HEK293 (cell line): ENCODE results near the gene ARHGAP4.

Experiments
- CTCF ChIA-PET: fragments of 350-600 bp; formaldehyde crosslinking; extraction: SDS; loops from one replicate; lab custom pipeline; 2021; ENCODE audit warnings: antibody characterized with exemption; lab: Yijun Ruan, JAX
- POLR2A ChIA-PET: fragments of 300-600 bp; formaldehyde crosslinking; extraction: SDS; loops from one replicate; lab custom pipeline; 2020; ENCODE audit warnings: antibody characterized with exemption, inconsistent platforms; lab: Yijun Ruan, JAX
- H3K27ac ChIP-seq: fragments of 200-500 bp; sonication (Bioruptor generic); 2 replicates; pipeline ENCODE4 v1.5.1; 2014; ENCODE audit warnings: low read depth, low read length, control low read depth, inconsistent platforms; ENCODE audit errors: extremely low read depth
- H3K36me3 ChIP-seq, 2 experiments: fragments of 200-500 bp in 1 of 2; sonication (Bioruptor generic) in 1 of 2; 1 replicate in 1 of 2; 2 replicates in 1 of 2; pipeline ENCODE4 v1.5.1; 2014 to 2017; ENCODE audit warnings: inconsistent platforms in 2 of 2, low read length in 2 of 2; ENCODE audit not compliant: control insufficient read depth in 2 of 2, insufficient read depth in 1 of 2
- H3K4me1 ChIP-seq: fragments of 200-500 bp; sonication (Bioruptor generic); 2 replicates; pipeline ENCODE4 v1.5.1; 2014; ENCODE audit warnings: mild to moderate bottlenecking, low read length, inconsistent platforms; ENCODE audit not compliant: control insufficient read depth, insufficient read depth
- H3K4me3 ChIP-seq: 2 replicates; pipeline ENCODE4 v1.5.1; 2011; ENCODE audit warnings: low read depth, mild to moderate bottlenecking, control low read depth, low read length, moderate library complexity
- H3K9me3 ChIP-seq: fragments of 200-500 bp; sonication (Bioruptor generic); 2 replicates; pipeline ENCODE4 v1.5.1; 2014; ENCODE audit warnings: low read depth, low read length, inconsistent platforms; ENCODE audit not compliant: control insufficient read depth, insufficient read depth
- FEZF1 ChIP-seq: fragments of 450-650 bp; formaldehyde crosslinking; IDR thresholded peaks from 2 replicates; pipeline ENCODE4 v1.5.1; 2016; ENCODE audit warnings: missing biosample characterization, missing genetic modification characterization
- INSM2 ChIP-seq: fragments of 450-650 bp; formaldehyde crosslinking; IDR thresholded peaks from 2 replicates; pipeline ENCODE4 v1.5.1; 2016; ENCODE audit warnings: missing biosample characterization, missing genetic modification characterization
- PRDM4 ChIP-seq: fragments of 450-650 bp; formaldehyde crosslinking; IDR thresholded peaks from 2 replicates; pipeline ENCODE4 v1.5.1; 2017; ENCODE audit warnings: missing biosample characterization, missing genetic modification characterization
- ZBTB20 ChIP-seq: fragments of 450-650 bp; formaldehyde crosslinking; IDR thresholded peaks from 2 replicates; pipeline ENCODE4 v1.5.1; 2016; ENCODE audit warnings: missing biosample characterization, missing genetic modification characterization
- ZBTB8A ChIP-seq: fragments of 450-650 bp; formaldehyde crosslinking; IDR thresholded peaks from 2 replicates; pipeline ENCODE4 v1.5.1; 2016; ENCODE audit warnings: missing biosample characterization, missing genetic modification characterization
- ZNF169 ChIP-seq: fragments of 450-650 bp; formaldehyde crosslinking; IDR thresholded peaks from 2 replicates; pipeline ENCODE4 v1.5.1; 2016; ENCODE audit warnings: missing biosample characterization, missing genetic modification characterization
- ZNF202 ChIP-seq: fragments of 450-650 bp; formaldehyde crosslinking; IDR thresholded peaks from 2 replicates; pipeline ENCODE4 v1.5.1; 2016; ENCODE audit warnings: missing biosample characterization, missing genetic modification characterization, borderline replicate concordance
- ZNF302 ChIP-seq: fragments of 450-650 bp; formaldehyde crosslinking; IDR thresholded peaks from 2 replicates; pipeline ENCODE4 v1.5.1; 2016; ENCODE audit warnings: missing biosample characterization, missing genetic modification characterization, low read depth
- ZNF391 ChIP-seq: fragments of 450-650 bp; formaldehyde crosslinking; IDR thresholded peaks from 2 replicates; pipeline ENCODE4 v1.5.1; 2016; ENCODE audit warnings: low read depth, missing biosample characterization, missing genetic modification characterization, borderline replicate concordance
- ZNF433 ChIP-seq: fragments of 450-650 bp; formaldehyde crosslinking; IDR thresholded peaks from 2 replicates; pipeline ENCODE4 v1.5.1; 2016; ENCODE audit warnings: missing biosample characterization, missing genetic modification characterization, low read depth
- ZNF473 ChIP-seq: fragments of 450-650 bp; formaldehyde crosslinking; IDR thresholded peaks from 2 replicates; pipeline ENCODE4 v1.5.1; 2017; ENCODE audit warnings: missing biosample characterization, missing genetic modification characterization
- ZNF544 ChIP-seq: fragments of 450-650 bp; formaldehyde crosslinking; IDR thresholded peaks from 2 replicates; pipeline ENCODE4 v1.5.0; 2017; ENCODE audit warnings: missing biosample characterization, missing genetic modification characterization
- ZNF548 ChIP-seq: fragments of 450-650 bp; formaldehyde crosslinking; IDR thresholded peaks from 2 replicates; pipeline ENCODE4 v1.5.1; 2016; ENCODE audit warnings: missing biosample characterization, missing genetic modification characterization
- ZNF561 ChIP-seq: fragments of 450-650 bp; IDR thresholded peaks from 2 replicates; pipeline ENCODE4 v1.5.1; 2018; ENCODE audit warnings: missing biosample characterization, missing genetic modification characterization, borderline replicate concordance
- ZNF571 ChIP-seq: fragments of 450-650 bp; formaldehyde crosslinking; IDR thresholded peaks from 2 replicates; pipeline ENCODE4 v1.5.0; 2017; ENCODE audit warnings: missing biosample characterization, missing genetic modification characterization
- ZNF623 ChIP-seq: fragments of 450-650 bp; formaldehyde crosslinking; IDR thresholded peaks from 2 replicates; pipeline ENCODE4 v1.5.1; 2016; ENCODE audit warnings: missing biosample characterization, missing genetic modification characterization
- ZNF654 ChIP-seq: fragments of 450-650 bp; formaldehyde crosslinking; IDR thresholded peaks from 2 replicates; pipeline ENCODE4 v1.5.1; 2016; ENCODE audit warnings: low read depth, missing biosample characterization, missing genetic modification characterization
- ZNF791 ChIP-seq: fragments of 450-650 bp; formaldehyde crosslinking; IDR thresholded peaks from 2 replicates; pipeline ENCODE4 v1.5.1; 2016; ENCODE audit warnings: missing biosample characterization, missing genetic modification characterization

The ARHGAP4 gene

GRCh38 chrX:153908219-153908860 lies 17.7 kb downstream of the ARHGAP4 start:
- Histone ChIP-seq H3K36me3 (no peaks in the 10 kb centered on the region), H3K4me1 (no peaks in the 10 kb centered on the region), H3K4me3 (no peak overlapping the region), H3K9me3 (no peaks in the 10 kb centered on the region), H3K27ac (no peak overlapping the region)
- TF ChIP-seq ZNF623 (tag by site-specific recombination): no peak
- TF ChIP-seq ZNF544 (tag by site-specific recombination): no peak
- TF ChIP-seq ZNF473 (tag by site-specific recombination): no peak
- TF ChIP-seq ZNF571 (tag by site-specific recombination): no peak
- TF ChIP-seq ZNF302 (tag by site-specific recombination): no peak
- TF ChIP-seq ZNF433 (tag by site-specific recombination): no peak
- TF ChIP-seq INSM2 (tag by site-specific recombination): no peak
- no peak for TF ChIP-seq PRDM4 (tag by site-specific recombination)
- TF ChIP-seq ZNF791 (tag by site-specific recombination): no peak
- no peak for TF ChIP-seq ZNF548 (tag by site-specific recombination)
- no peak for TF ChIP-seq ZNF391 (tag by site-specific recombination)
- TF ChIP-seq ZNF169 (tag by site-specific recombination): no peak
- TF ChIP-seq ZNF654 (tag by site-specific recombination): no peak
- no peak for TF ChIP-seq ZBTB8A
- TF ChIP-seq ZNF561 (tag by site-specific recombination): no peak
- TF ChIP-seq ZNF202 (tag by site-specific recombination): no peak
- POLR2A ChIA-PET: interaction anchor here (0.8 to 0.9 kb wide), 2 partner anchors 10 to 20 kb away, joined by 3 to 6 read pairs; no protein-coding TSS in a partner anchor
- CTCF ChIA-PET: interaction anchor here (9.6 kb wide), 1 partner anchor 15 kb away, joined by 72 read pairs; no protein-coding TSS in a partner anchor

GRCh38 chrX:153907456-153907855 lies 18.6 kb downstream of the ARHGAP4 start:
- H3K27ac ChIP-seq: no peak overlapping the region
- no peaks in the 10 kb centered on the region for H3K9me3 ChIP-seq
- no peak for TF ChIP-seq FEZF1 (tag by site-specific recombination)
- TF ChIP-seq ZBTB20 (tag by site-specific recombination): peak; percentile 84
- no peak overlapping the region for H3K4me3 ChIP-seq
- POLR2A ChIA-PET: interaction anchor here (1.4 to 1.7 kb wide), 2 partner anchors 15 to 21 kb away, joined by 5 to 7 read pairs; no protein-coding TSS in a partner anchor
- no peaks in the 10 kb centered on the region for H3K36me3 ChIP-seq
- H3K4me1 ChIP-seq: no peaks in the 10 kb centered on the region
- CTCF ChIA-PET: interaction anchor here (9.6 kb wide), 1 partner anchor 16 kb away, joined by 72 read pairs; no protein-coding TSS in a partner anchor
